HUES48 (cell line): Measurements from ENCODE around the gene GSX2.
"Not testable (repeated sequence)": the region's sequence is repeated elsewhere in the genome, so short reads cannot be mapped to it uniquely, and the experiment has no call there.

ENCODE experiments used
- H3K27ac ChIP-seq: one replicate; pipeline ENCODE4 v1.7.0; 2013; ENCODE audit warnings: low read depth, low read length, inconsistent platforms
- H3K27me3 ChIP-seq: 2 replicates; pipeline ENCODE4 v1.6.1; 2013; ENCODE audit warnings: mild to moderate bottlenecking, low read length; ENCODE audit not compliant: control insufficient read depth, insufficient read depth
- H3K36me3 ChIP-seq: 2 replicates; pipeline ENCODE4 v1.6.1; 2013; ENCODE audit warnings: low read length; ENCODE audit not compliant: control insufficient read depth, insufficient read depth
- H3K4me1 ChIP-seq: 2 replicates; pipeline ENCODE4 v1.6.1; 2013; ENCODE audit warnings: mild to moderate bottlenecking, low read length; ENCODE audit not compliant: control insufficient read depth, insufficient read depth
- H3K4me3 ChIP-seq: 2 replicates; pipeline ENCODE4 v1.5.1; 2013; ENCODE audit warnings: mild to moderate bottlenecking, low read depth, low read length
- H3K9ac ChIP-seq: 2 replicates; pipeline ENCODE4 v1.6.1; 2013; ENCODE audit warnings: mild to moderate bottlenecking, low read depth, low read length, moderate library complexity
- H3K9me3 ChIP-seq: 2 replicates; pipeline ENCODE4 v1.6.1; 2013; ENCODE audit warnings: low read length; ENCODE audit not compliant: control insufficient read depth, insufficient read depth

GSX2 gene

GRCh38 chr4:54107951-54108748 is 8.2 kb downstream of the GSX2 start:
- Histone ChIP-seq H3K4me3 (peak overlapping the region; percentile 44), H3K4me1 (peaks cover 60% of the 10 kb centered on the region), H3K9ac (no peak overlapping the region), H3K36me3 (no peaks in the 10 kb centered on the region), H3K27ac (no peak overlapping the region), H3K27me3 (peaks cover 95% of the 10 kb centered on the region), H3K9me3 (no peaks in the 10 kb centered on the region)

- Histone ChIP-seq H3K9ac (0 out of 2 replicates have a peak overlapping the region, but pooled peaks have one; percentile 2), H3K9me3 (no peaks in the 10 kb centered on the region), H3K27me3 (peaks cover 82% of the 10 kb centered on the region), H3K36me3 (no peaks in the 10 kb centered on the region), H3K27ac (no peak overlapping the region), H3K4me3 (peak overlapping the region; percentile 44), H3K4me1 (peaks cover 49% of the 10 kb centered on the region)
These were observed 9.5 kb downstream of the GSX2 start for GRCh38 chr4:54109241-54110018.

- Histone ChIP-seq H3K27me3 (peaks cover 76% of the 10 kb centered on the region), H3K9me3 (no peaks in the 10 kb centered on the region), H3K36me3 (no peaks in the 10 kb centered on the region), H3K4me1 (peaks cover 43% of the 10 kb centered on the region), H3K4me3 (peak overlapping the region; percentile 44), H3K27ac (no peak overlapping the region), H3K9ac (0 out of 2 replicates have a peak overlapping the region, but pooled peaks have one; percentile 2)
These were observed 10.1 kb downstream of the GSX2 start for GRCh38 chr4:54110019-54110416.

GRCh38 chr4:54113206-54113605 is 13.2 kb downstream of the GSX2 start:
- peaks cover 25% of the 10 kb centered on the region for H3K4me1 ChIP-seq
- peaks cover 44% of the 10 kb centered on the region for H3K27me3 ChIP-seq
- not testable (repeated sequence) for H3K9ac ChIP-seq, H3K4me3 ChIP-seq, H3K27ac ChIP-seq, H3K9me3 ChIP-seq, H3K36me3 ChIP-seq

- H3K4me1 ChIP-seq, H3K9ac ChIP-seq: not testable (repeated sequence)
- peaks cover 14% of the 10 kb centered on the region for H3K27me3 ChIP-seq
These were observed 16.3 kb downstream of the GSX2 start for GRCh38 chr4:54116246-54116645.

GRCh38 chr4:54118850-54119589 is 19.1 kb downstream of the GSX2 start:
- no peaks in the 10 kb centered on the region for H3K9me3 ChIP-seq
- H3K4me1 ChIP-seq = no peaks in the 10 kb centered on the region
- H3K4me3 ChIP-seq = no peak overlapping the region
- no peaks in the 10 kb centered on the region for H3K36me3 ChIP-seq
- no peaks in the 10 kb centered on the region for H3K27me3 ChIP-seq
- no peak overlapping the region for H3K27ac ChIP-seq
- no peak overlapping the region for H3K9ac ChIP-seq

More at GRCh38 chr4:54116246-54116645, 16.3 kb downstream of the GSX2 start:
- H3K27ac ChIP-seq, H3K9me3 ChIP-seq, H3K4me3 ChIP-seq, H3K36me3 ChIP-seq: not testable (repeated sequence)

- Histone ChIP-seq H3K9ac (no peak overlapping the region), H3K27ac (no peak overlapping the region), H3K9me3 (no peaks in the 10 kb centered on the region), H3K4me1 (peaks cover 5% of the 10 kb centered on the region; the same call in 1 of the 2 replicates), H3K36me3 (no peaks in the 10 kb centered on the region), H3K27me3 (no peaks in the 10 kb centered on the region), H3K4me3 (no peak overlapping the region)
These were observed 20.6 kb downstream of the GSX2 start for GRCh38 chr4:54120518-54120917.

- no peaks in the 10 kb centered on the region for H3K27me3 ChIP-seq
- no peaks in the 10 kb centered on the region for H3K9me3 ChIP-seq
- H3K36me3 ChIP-seq = no peaks in the 10 kb centered on the region
- peaks cover 5% of the 10 kb centered on the region; the same call in 1 of the 2 replicates for H3K4me1 ChIP-seq
- no peak overlapping the region for H3K9ac ChIP-seq
- no peak overlapping the region for H3K4me3 ChIP-seq
- H3K27ac ChIP-seq = no peak overlapping the region
These were observed 27.7 kb downstream of the GSX2 start for GRCh38 chr4:54127660-54128059.

GRCh38 chr4:54128694-54129093 is 28.7 kb downstream of the GSX2 start:
- H3K4me3 ChIP-seq, H3K4me1 ChIP-seq, H3K9me3 ChIP-seq, H3K27me3 ChIP-seq, H3K9ac ChIP-seq, H3K27ac ChIP-seq, H3K36me3 ChIP-seq: not testable (repeated sequence)

GRCh38 chr4:54139332-54139731 is 39.4 kb downstream of the GSX2 start:
- Histone ChIP-seq H3K9me3 (no peaks in the 10 kb centered on the region), H3K36me3 (no peaks in the 10 kb centered on the region), H3K27ac (no peak overlapping the region)

More at GRCh38 chr4:54139332-54139731, 39.4 kb downstream of the GSX2 start:
- H3K27me3 ChIP-seq = no peaks in the 10 kb centered on the region
- H3K4me3 ChIP-seq = no peak overlapping the region
- no peak overlapping the region for H3K9ac ChIP-seq
- H3K4me1 ChIP-seq = no peaks in the 10 kb centered on the region
